Effector memory CD8-positive, alpha-beta T cell (primary cell): Measurements from ENCODE around the gene COPS4.
"Not testable (repeated sequence)": the region's sequence is repeated elsewhere in the genome, so short reads cannot be mapped to it uniquely, and the experiment has no call there.

ENCODE experiments used
- ATAC-seq: fragments of 150-1000 bp; cut with Tn5 transposase; replicated peaks from 2 replicates; pipeline ENCODE4 v1.10.0; 2021; ENCODE audit warnings: mild to moderate bottlenecking, moderate library complexity
- DNase-seq, 3 experiments: peaks; one replicate each; pipeline ENCODE4 v3.0.0; 2021
- H3K27ac Mint-ChIP-seq, 2 donors: one replicate each; pipeline ENCODE4 v1.8.0; 2022; ENCODE audit warnings: mild to moderate bottlenecking in 2 of 2, mixed read lengths in 2 of 2, moderate library complexity in 2 of 2
- H3K27me3 Mint-ChIP-seq, 2 donors: one replicate each; pipeline ENCODE4 v1.8.0; 2022; ENCODE audit warnings: mixed read lengths in 2 of 2
- H3K36me3 Mint-ChIP-seq: one replicate; pipeline ENCODE4 v1.8.0; 2022; ENCODE audit warnings: mild to moderate bottlenecking, moderate library complexity, mixed read lengths; ENCODE audit not compliant: insufficient read depth
- H3K4me1 Mint-ChIP-seq, 2 donors: one replicate each; pipeline ENCODE4 v1.8.0; 2022; ENCODE audit warnings: low read depth in 2 of 2, mixed read lengths in 2 of 2
- H3K4me3 Mint-ChIP-seq, 2 donors: one replicate each; pipeline ENCODE4 v1.8.0; 2022; ENCODE audit warnings: mild to moderate bottlenecking in 2 of 2, mixed read lengths in 2 of 2, moderate library complexity in 2 of 2
- H3K9me3 Mint-ChIP-seq, 2 donors: one replicate each; pipeline ENCODE4 v1.8.0; 2022; ENCODE audit warnings: mixed read lengths in 2 of 2

The COPS4 gene

DNA sequence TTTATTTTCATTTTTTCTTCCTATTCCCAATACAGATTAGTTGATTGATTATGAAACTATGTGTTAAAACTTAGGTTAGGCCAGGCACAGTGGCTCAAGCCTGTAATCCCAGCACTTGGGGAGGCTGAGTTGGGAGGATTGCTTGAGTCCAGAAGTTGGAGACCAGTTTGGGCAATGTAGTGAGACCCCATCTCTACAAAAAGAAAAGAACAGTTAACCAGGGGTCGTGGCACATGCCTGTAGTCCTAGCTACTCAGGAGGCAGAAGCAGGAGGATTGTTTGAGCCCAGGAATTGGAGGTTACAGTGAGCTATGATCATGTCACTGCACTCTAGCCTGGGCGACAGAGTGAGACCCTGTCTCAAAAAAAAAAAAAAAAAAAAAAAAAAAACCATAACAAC lies 8.2 kb downstream of the COPS4 start:
- Mint-ChIP-seq H3K4me1 (peaks cover 9 to 23% of the 10 kb centered on the region in 2 donors), H3K36me3 (peaks cover 26% of the 10 kb centered on the region)
- not testable (repeated sequence) for H3K4me3 Mint-ChIP-seq, ATAC-seq, H3K9me3 Mint-ChIP-seq, H3K27me3 Mint-ChIP-seq, DNase-seq, H3K27ac Mint-ChIP-seq

DNA sequence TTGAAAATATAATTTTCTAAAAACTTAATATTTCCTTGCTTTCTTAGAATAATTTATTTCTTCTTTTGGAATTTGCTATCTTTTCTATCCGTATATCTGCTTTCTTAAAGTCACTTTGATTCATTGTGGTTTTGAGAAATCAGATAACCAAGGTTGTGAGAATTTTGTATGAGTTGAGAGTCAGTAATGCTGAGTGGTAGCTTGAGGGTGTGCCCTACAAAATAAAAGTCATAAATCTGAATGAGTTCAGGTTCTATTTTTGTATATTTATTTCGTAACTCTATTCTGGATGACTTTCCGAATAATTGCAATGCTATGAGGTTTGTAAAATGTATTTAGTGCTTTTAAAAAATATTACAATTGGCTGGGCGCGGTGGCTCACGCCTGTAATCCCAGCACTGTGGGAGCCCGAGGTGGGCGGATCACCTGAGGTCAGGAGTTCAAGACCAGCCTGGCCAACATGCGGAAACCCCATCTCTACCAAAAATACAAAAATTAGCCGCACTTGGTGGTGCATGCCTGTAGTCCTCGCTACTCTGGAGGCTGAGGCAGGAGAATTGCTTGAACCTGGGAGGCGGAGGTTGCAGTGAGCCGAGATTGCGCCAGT lies 8.9 kb downstream of the COPS4 start:
- ATAC-seq (no peak), DNase-seq (no peak)
- Mint-ChIP-seq H3K4me1 (peaks cover 9 to 16% of the 10 kb centered on the region in 2 donors), H3K27me3 (no peaks in the 10 kb centered on the region), H3K27ac (peak overlapping the region in 1 of 2 donors; percentile 38), H3K36me3 (peaks cover 27% of the 10 kb centered on the region), H3K4me3 (no peak overlapping the region), H3K9me3 (no peaks in the 10 kb centered on the region)

DNA sequence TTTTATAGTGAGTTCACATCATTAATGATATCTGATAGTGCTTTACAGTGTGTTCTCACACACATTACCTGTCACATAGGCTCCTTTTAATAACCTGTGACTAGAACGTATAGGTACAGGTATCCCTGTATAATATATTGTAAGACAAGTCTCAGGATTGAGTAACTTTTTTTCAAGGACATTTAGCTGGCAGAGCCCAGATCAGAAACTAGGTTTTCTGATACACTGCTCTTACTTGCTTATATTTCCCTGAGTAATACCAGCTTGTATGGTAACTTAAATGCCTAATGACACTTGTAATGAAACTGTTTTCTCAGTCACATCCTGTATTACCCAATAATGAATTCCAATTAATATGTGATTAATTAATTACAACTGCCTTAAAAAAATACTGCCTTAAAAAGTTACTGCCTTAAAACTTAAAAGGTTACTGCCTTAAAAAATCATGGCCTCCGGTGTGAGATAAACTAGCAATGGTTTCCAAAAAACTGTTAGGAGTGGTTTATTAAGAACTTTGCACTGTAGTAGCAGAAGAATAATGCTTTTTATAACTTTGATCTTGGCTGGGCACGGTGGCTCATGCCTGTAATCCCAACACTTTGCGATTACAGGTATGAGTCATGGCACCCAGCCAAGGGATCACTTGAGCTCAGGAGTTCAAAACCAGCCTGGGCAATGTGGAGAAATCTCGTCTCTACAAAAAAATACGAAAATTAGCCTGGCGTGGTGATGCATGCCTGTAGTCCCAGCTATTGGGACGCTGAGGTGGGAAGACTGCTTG lies 11.9 kb downstream of the COPS4 start:
- Mint-ChIP-seq H3K4me1 (peaks cover 0 to 2% of the 10 kb centered on the region in 2 donors), H3K9me3 (no peaks in the 10 kb centered on the region), H3K27me3 (no peaks in the 10 kb centered on the region), H3K27ac (no peak overlapping the region), H3K36me3 (peaks cover 34% of the 10 kb centered on the region), H3K4me3 (no peak overlapping the region)
- no peak for ATAC-seq
- DNase-seq = no peak

DNA sequence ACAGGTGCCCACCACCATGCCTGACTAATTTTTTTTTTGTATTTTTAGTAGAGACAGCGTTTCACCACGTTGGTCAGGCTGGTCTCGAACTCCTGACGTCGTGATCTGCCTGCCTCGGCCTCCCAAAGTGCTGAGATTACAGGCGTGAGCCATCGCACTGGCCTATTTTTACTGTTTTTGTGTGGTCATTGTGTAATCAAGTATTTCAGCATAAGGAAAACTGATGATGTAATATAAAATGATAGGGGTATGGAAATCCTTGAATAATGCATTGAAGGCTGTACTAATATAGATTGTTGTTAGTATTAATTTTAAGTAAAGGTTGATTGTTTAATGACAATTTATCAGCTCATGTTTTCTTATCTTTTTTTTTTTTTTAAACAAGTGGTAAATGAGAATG lies 13.8 kb downstream of the COPS4 start:
- not testable (repeated sequence) for ATAC-seq, H3K4me3 Mint-ChIP-seq, H3K27ac Mint-ChIP-seq, H3K9me3 Mint-ChIP-seq, H3K27me3 Mint-ChIP-seq, H3K4me1 Mint-ChIP-seq, DNase-seq
- peaks cover 42% of the 10 kb centered on the region for H3K36me3 Mint-ChIP-seq

DNA sequence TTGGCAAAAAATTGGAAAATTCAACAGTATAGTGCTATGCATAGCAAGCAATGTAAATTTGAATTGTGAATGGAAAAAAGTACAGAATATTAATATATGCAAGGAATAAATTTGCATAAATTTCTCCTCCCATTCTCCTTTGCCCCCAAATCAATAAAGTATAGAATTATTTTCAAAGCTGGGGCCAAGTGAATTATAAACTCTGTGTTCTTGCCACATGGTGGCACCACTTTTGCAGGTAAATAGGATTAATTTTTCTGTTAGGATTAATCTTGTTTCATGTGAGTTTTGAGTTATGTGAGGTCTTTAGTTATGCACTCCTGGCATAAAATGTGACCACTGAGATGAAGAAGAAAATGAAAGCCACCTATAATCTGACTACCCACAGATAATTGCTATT lies 19.9 kb downstream of the COPS4 start:
- Mint-ChIP-seq H3K4me3 (no peak overlapping the region), H3K36me3 (peaks cover 60% of the 10 kb centered on the region), H3K4me1 (no peaks in the 10 kb centered on the region), H3K27ac (no peak overlapping the region), H3K27me3 (no peaks in the 10 kb centered on the region), H3K9me3 (no peaks in the 10 kb centered on the region)
- ATAC-seq = no peak
- DNase-seq = no peak

DNA sequence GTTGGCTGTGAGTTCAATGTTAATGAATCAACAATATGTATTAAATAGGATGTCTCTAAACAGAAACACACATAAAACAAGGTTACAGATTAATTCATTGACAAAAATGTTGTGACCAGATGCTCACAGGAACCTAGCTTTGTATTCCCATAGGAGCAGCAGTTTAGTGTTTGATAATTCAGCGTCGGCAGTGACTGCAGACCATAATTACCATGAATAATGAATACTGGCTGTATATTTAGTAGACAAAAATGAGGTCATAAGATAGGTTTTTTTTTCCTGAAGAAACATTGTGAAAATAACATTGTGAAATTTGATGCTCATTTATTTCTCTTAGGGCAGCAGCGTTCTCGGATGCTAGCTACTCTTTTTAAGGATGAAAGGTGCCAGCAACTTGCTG lies 27.8 kb downstream of the COPS4 start:
- DNase-seq = no peak
- Mint-ChIP-seq H3K36me3 (peaks cover 75% of the 10 kb centered on the region), H3K4me3 (no peak overlapping the region), H3K27me3 (no peaks in the 10 kb centered on the region), H3K4me1 (no peaks in the 10 kb centered on the region), H3K9me3 (no peaks in the 10 kb centered on the region), H3K27ac (no peak overlapping the region)
- ATAC-seq = no peak

DNA sequence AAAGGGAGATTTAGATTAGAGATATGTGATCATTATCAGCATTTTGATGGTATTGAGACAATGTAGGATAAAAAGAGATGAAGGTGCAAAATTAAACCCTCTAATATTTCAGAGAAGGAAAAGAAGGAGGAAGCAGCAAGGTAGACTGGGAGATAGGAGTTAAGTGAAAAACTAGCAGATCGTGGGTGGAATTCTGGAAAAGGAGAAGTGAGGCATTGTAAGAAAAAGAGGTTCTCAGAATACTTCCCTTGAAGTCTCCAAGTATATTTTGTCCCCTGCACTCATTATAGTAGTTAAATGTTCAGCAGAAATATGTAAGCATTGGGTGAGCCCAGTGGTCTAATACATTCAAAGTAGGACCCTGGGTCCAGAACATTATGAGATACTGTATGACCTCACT lies 30.3 kb downstream of the COPS4 start:
- H3K27me3 Mint-ChIP-seq = no peaks in the 10 kb centered on the region
- no peaks in the 10 kb centered on the region for H3K9me3 Mint-ChIP-seq
- DNase-seq (no peak), ATAC-seq (no peak)
- peaks cover 79% of the 10 kb centered on the region for H3K36me3 Mint-ChIP-seq
- H3K4me3 Mint-ChIP-seq = no peak overlapping the region
- peak overlapping the region; percentile 5 to 16 for H3K27ac Mint-ChIP-seq
- H3K4me1 Mint-ChIP-seq = no peaks in the 10 kb centered on the region

DNA sequence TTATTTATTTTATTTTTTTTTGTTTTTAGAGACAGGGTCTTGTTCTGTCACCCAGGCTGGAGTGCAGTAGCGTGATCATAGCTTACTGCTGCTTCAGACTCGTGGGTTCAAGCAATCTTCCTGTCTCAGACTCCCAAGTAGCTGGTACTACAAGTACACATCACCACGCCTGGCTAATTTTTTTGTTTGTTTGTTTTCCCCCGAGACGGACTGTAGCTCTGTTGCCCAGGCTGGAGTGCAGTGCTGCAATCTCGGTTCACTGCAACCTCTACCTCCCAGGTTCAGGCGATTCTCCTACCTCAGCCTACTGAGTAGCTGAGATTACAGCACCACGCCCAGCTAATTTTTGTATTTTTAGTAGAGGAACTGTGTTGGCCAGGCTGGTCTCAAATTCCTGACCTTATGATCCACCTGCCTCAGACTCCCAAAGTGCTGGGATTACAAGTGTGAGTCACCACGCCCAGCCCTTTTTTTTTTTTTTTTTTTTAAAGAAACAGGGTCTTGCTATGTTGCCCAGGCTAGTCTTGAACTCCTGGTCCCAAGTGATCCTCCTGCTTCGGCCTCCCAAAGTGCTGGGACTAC lies 32.2 kb downstream of the COPS4 start:
- DNase-seq (no peak), ATAC-seq (no peak)
- Mint-ChIP-seq H3K36me3 (peaks cover 75% of the 10 kb centered on the region), H3K27me3 (no peaks in the 10 kb centered on the region), H3K9me3 (no peaks in the 10 kb centered on the region), H3K4me3 (no peak overlapping the region), H3K27ac (no peak overlapping the region), H3K4me1 (no peaks in the 10 kb centered on the region)

GRCh38 chr4:83071116-83071515 lies 36.1 kb downstream of the COPS4 start:
- Mint-ChIP-seq H3K9me3 (no peaks in the 10 kb centered on the region), H3K27ac (no peak overlapping the region), H3K36me3 (peaks cover 60% of the 10 kb centered on the region), H3K27me3 (no peaks in the 10 kb centered on the region), H3K4me3 (no peak overlapping the region), H3K4me1 (no peaks in the 10 kb centered on the region)
- DNase-seq = no peak
- no peak for ATAC-seq

DNA sequence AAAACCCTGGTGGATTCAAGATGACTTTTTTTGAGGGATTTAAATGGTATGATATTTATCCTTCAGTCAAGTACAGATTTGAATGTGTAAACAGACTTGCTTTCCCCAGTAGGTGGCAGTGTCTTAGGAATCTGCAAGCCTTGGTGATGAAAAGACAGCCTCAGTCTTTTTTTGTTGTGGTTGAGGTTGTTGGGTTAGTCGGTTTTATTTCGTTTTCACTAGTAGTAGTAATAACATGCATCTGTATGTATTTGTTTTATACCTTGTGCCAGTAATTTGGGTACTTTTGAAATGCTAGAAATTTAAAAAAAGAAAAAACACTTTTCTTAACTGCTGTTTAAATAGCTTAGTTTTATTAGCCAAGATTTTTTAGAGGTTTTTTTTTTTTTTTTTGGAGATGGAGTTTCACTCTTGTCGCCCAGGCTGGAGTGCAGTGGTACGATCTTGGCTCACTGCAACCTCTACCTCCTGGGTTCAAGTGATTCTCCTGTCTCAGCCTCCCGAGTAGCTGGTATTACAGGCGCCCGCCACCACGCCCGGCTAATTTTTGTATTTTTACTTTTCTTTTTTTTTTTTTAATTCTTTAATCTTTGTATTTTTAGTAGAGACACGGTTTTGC lies 39.2 kb downstream of the COPS4 start:
- H3K4me1 Mint-ChIP-seq = peaks cover 3 to 4% of the 10 kb centered on the region in 2 donors
- peak; percentile 64 to 65 (median 65) for DNase-seq
- ATAC-seq = peak; percentile 98
- peak overlapping the region; percentile 55 to 66 for H3K4me3 Mint-ChIP-seq
- H3K27me3 Mint-ChIP-seq = no peaks in the 10 kb centered on the region
- no peaks in the 10 kb centered on the region for H3K9me3 Mint-ChIP-seq
- H3K36me3 Mint-ChIP-seq = peaks cover 44% of the 10 kb centered on the region
- H3K27ac Mint-ChIP-seq = peak overlapping the region in 1 of 2 donors; percentile 41

GRCh38 chr4:83074783-83075182 lies 39.8 kb downstream of the COPS4 start:
- not testable (repeated sequence) for ATAC-seq, H3K9me3 Mint-ChIP-seq, H3K27ac Mint-ChIP-seq, H3K4me1 Mint-ChIP-seq, H3K27me3 Mint-ChIP-seq, DNase-seq
- Mint-ChIP-seq H3K36me3 (peaks cover 39% of the 10 kb centered on the region), H3K4me3 (peak overlapping the region; percentile 55 to 66)

DNA sequence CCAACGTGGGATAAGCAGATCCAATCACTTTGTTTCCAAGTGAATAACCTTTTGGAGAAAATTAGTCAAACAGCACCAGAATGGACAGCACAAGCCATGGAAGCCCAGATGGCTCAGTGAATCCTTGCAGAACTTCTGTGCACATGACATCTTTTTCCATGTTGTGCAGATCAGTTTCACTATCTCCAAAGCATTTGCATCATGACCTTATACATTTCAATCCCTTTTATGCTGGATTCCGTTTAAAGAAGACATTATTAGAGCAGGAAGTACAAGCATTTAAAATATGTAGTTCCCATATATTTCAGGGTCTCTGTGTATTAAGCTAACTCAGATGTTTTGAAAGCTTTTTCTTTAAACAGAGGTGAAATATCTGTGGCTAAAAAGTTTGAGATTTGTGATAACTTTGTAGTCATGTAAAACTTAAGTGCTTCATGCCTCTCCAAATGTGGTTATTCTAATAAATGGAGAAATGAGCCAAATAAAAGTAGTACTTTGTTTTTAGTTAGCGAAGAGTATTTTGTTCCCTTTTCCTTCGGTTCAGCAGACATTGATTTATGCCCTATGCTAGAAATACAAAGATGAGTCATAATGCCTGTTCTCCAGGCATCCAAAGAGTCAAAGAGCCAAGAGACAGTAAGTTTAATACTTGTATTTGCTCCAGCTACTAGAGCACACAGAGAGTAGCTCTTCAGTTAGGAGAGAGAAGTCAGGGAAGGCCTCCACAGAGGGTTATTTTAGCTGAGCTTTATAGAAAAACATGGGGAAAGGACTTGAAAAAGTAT lies 40.5 kb downstream of the COPS4 start:
- no peaks in the 10 kb centered on the region for H3K27me3 Mint-ChIP-seq
- ATAC-seq (no peak), DNase-seq (no peak)
- no peak overlapping the region for H3K27ac Mint-ChIP-seq
- H3K36me3 Mint-ChIP-seq = peaks cover 34% of the 10 kb centered on the region
- H3K4me1 Mint-ChIP-seq = peaks cover 3 to 4% of the 10 kb centered on the region in 2 donors
- no peaks in the 10 kb centered on the region for H3K9me3 Mint-ChIP-seq
- no peak overlapping the region for H3K4me3 Mint-ChIP-seq

- DNase-seq (no peak), ATAC-seq (no peak)
- Mint-ChIP-seq H3K4me1 (peaks cover 31 to 34% of the 10 kb centered on the region in 2 donors), H3K4me3 (no peak overlapping the region), H3K27me3 (no peaks in the 10 kb centered on the region), H3K27ac (no peak overlapping the region), H3K36me3 (peaks cover 34% of the 10 kb centered on the region), H3K9me3 (no peaks in the 10 kb centered on the region)
Measured at GRCh38 chr4:83080561-83080960, 45.6 kb downstream of the COPS4 start.
